ENCODE results near the gene OR52L1.

Gene OR52L1

DNA sequence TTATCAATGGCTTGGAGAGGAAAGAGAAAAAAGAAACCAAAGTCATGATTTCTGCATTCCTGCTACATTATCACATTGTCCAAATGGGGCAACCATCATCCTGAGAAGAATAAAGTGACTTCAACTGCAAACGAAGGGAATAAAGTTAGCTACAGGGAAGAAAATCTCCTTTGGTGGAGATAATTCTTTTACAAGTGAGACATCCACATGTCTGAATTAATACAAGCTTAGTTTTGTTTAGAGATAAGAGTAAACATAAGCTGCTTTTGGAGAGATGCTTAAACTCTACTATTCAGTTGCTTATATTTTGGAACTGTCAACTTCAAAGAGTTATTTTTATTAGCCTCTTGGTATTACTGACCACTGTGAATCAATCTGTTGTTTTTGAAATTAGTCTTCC lies at the start of gene OR52L1:
OR52L1 (minus strand) TSS at position 101 of the 400 bp plus-strand sequence; CDS start at position 46, 55 bp downstream.
- Mint-ChIP-seq H3K9me3 (no peaks in the 10 kb centered on the region), H3K27ac (no peak within 1 kb of the TSS), H3K4me3 (no peak within 1 kb of the TSS), H3K27me3 (peaks cover 52% of the 10 kb centered on the region), H3K4me1 (ENCODE audit: low read depth) (no peaks in the 10 kb centered on the region), H3K36me3 (ENCODE audit: low read depth) (no peaks in the 10 kb centered on the region)
- DNase-seq, result no peak

DNA sequence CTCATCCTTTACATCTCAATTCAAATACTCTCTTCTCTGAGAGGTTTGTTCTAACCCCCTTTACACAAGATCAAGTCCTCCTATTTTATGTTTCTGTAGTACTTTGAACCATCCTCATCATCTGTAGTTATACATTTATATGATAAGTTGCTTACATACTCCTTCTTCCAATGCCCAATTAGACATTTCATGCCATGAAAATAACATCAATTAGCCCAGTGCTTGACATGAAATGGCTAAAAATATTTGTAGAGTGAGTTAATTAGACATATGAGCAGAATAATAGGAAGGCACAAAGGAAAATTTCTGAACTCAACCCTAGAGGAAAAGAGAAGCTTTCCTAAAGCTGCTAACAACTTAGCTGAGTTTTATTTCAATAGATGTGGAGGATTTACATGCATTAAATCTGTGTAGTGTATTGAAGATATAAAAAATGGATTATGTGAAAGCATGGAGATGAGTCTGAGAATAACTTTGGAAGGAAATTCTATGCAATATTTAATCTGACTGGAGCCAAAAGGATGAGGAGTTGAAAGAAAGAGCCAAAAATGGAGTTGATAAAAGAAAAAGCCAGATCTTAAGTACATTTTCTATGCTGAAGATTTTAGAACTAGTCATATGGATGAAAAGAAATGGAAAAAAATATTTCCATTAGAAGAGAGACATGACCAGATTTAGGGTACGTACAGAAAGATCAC lies 44.1 kb upstream of the OR52L1 start, which contains the start of gene OR56A1:
OR56A1 (minus strand) TSS at position 51 of the 698 bp plus-strand sequence. CDS start 3,066 bp downstream, outside the sequence.
- no peak within 1 kb of the TSS for H3K27ac Mint-ChIP-seq
- H3K9me3 Mint-ChIP-seq, result no peaks in the 10 kb centered on the region
- H3K4me3 Mint-ChIP-seq, result no peak within 1 kb of the TSS
- H3K36me3 Mint-ChIP-seq (ENCODE audit: low read depth), result no peaks in the 10 kb centered on the region
- no peaks in the 10 kb centered on the region for H3K4me1 Mint-ChIP-seq (ENCODE audit: low read depth)
- peaks cover 15% of the 10 kb centered on the region for H3K27me3 Mint-ChIP-seq
- no peak for DNase-seq

- Mint-ChIP-seq H3K27me3 (peaks cover 19% of the 10 kb centered on the region), H3K36me3 (ENCODE audit: low read depth) (no peaks in the 10 kb centered on the region)
These were observed 40.7 kb upstream of the OR52L1 start for GRCh38 chr11:6027501-6027900.

GRCh38 chr11:6025056-6025455 lies 38.3 kb upstream of the OR52L1 start:
- Mint-ChIP-seq H3K27me3 (peaks cover 26% of the 10 kb centered on the region), H3K27ac (no peak overlapping the region), H3K4me3 (no peak overlapping the region), H3K9me3 (no peaks in the 10 kb centered on the region), H3K4me1 (ENCODE audit: low read depth) (no peaks in the 10 kb centered on the region), H3K36me3 (ENCODE audit: low read depth) (no peaks in the 10 kb centered on the region)
- DNase-seq, result no peak

More at GRCh38 chr11:6027501-6027900, 40.7 kb upstream of the OR52L1 start:
- H3K4me1 Mint-ChIP-seq (ENCODE audit: low read depth), result no peaks in the 10 kb centered on the region
- no peak overlapping the region for H3K4me3 Mint-ChIP-seq
- DNase-seq, result no peak
- H3K27ac Mint-ChIP-seq, result no peak overlapping the region
- H3K9me3 Mint-ChIP-seq, result no peaks in the 10 kb centered on the region

- Mint-ChIP-seq H3K9me3 (no peaks in the 10 kb centered on the region), H3K27ac (no peak overlapping the region), H3K36me3 (ENCODE audit: low read depth) (no peaks in the 10 kb centered on the region), H3K27me3 (peaks cover 34% of the 10 kb centered on the region), H3K4me3 (no peak overlapping the region), H3K4me1 (ENCODE audit: low read depth) (no peaks in the 10 kb centered on the region)
- DNase-seq, result no peak
These were observed 36.2 kb upstream of the OR52L1 start for GRCh38 chr11:6022956-6023355.

DNA sequence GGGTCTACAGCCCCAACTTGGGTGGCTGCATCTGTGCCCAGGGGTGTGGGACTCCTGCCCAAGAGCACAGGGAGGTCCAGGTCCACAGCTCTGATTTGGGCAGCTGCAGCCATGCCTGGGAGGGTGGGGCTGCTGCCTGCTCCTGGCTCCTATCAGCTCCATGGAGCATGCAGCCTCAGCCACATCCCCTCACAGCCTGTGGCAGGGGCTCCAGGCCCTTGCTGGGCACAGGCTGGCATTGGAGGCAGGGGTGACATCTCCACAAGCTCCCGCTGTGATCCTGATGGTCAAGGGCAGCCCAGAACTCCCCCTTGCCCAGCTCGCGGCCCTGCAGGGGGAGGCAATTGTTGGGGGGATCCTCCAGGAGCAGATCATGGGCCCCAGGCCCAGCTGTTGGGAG lies 26.3 kb upstream of the OR52L1 start:
- Mint-ChIP-seq H3K9me3 (peaks cover 9% of the 10 kb centered on the region), H3K27ac (no peak overlapping the region), H3K27me3 (peaks cover 35% of the 10 kb centered on the region), H3K4me3 (no peak overlapping the region), H3K4me1 (ENCODE audit: low read depth) (no peaks in the 10 kb centered on the region), H3K36me3 (ENCODE audit: low read depth) (no peaks in the 10 kb centered on the region)
- no peak for DNase-seq

GRCh38 chr11:6012035-6012668 lies 25.4 kb upstream of the OR52L1 start:
- H3K36me3 Mint-ChIP-seq (ENCODE audit: low read depth), result no peaks in the 10 kb centered on the region
- peaks cover 8% of the 10 kb centered on the region for H3K9me3 Mint-ChIP-seq
- H3K4me3 Mint-ChIP-seq, result no peak overlapping the region
- H3K27me3 Mint-ChIP-seq, result peaks cover 35% of the 10 kb centered on the region
- DNase-seq, result no peak
- no peaks in the 10 kb centered on the region for H3K4me1 Mint-ChIP-seq (ENCODE audit: low read depth)
- no peak overlapping the region for H3K27ac Mint-ChIP-seq

- Mint-ChIP-seq H3K4me1 (ENCODE audit: low read depth) (no peaks in the 10 kb centered on the region), H3K27me3 (peaks cover 19% of the 10 kb centered on the region), H3K4me3 (no peak within 1 kb of the TSS), H3K9me3 (no peaks in the 10 kb centered on the region), H3K36me3 (ENCODE audit: low read depth) (no peaks in the 10 kb centered on the region), H3K27ac (no peak within 1 kb of the TSS)
- DNase-seq, result no peak
These were observed 20.1 kb upstream of the OR52L1 start, which contains the start of gene OR56A4 for GRCh38 chr11:6006846-6007245. Gene OR56A4 (minus strand): TSS chr11:6006946. CDS start chr11:6002992, 3,954 bp downstream.

DNA sequence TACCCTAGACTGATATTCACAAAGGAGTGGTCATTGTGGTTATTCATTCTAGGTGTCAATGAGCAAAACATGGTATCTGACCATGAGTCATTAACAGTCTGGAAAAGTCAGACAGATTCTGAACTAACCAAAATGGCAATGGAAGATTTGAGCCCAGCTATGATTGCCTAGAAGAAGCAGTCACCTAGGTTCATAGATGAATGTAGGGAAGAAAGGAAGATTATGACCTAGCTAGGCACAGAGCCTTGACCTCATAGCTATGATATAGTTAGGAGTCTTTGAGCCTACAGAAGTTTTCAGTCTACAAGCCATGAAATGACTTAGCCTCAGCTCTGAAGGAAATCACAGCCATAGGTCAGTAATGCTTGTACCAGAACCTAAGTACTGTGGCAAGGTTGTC lies 19.6 kb upstream of the OR52L1 start:
- no peaks in the 10 kb centered on the region for H3K36me3 Mint-ChIP-seq (ENCODE audit: low read depth)
- no peak for DNase-seq
- peaks cover 14% of the 10 kb centered on the region for H3K27me3 Mint-ChIP-seq
- H3K4me3 Mint-ChIP-seq, result no peak overlapping the region
- H3K4me1 Mint-ChIP-seq (ENCODE audit: low read depth), result no peaks in the 10 kb centered on the region
- H3K27ac Mint-ChIP-seq, result no peak overlapping the region
- H3K9me3 Mint-ChIP-seq, result no peaks in the 10 kb centered on the region

DNA sequence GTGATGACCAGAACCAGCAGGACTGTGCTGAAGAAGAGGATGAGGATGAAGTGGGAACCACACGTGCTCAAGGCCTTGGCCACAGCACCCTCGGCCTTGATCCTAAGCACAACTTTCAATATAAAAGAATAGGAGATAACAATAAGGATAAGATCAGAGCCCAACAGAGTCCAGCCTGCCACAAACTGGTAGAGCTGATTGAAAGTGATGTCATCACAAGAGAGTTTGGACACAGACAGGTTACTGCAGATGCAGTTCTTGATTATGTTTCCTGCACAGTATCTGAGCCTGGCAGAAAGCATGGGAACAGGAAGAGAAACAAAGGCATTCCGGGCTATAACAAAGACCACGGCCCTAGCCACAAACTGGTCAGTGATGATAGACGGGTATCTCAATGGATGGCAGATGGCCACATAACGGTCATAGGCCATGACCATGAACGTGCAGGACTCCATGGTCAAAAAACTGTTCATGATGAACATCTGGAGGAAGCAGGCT lies 15.5 kb upstream of the OR52L1 start:
- Mint-ChIP-seq H3K9me3 (peaks cover 2% of the 10 kb centered on the region), H3K4me3 (no peak overlapping the region), H3K36me3 (ENCODE audit: low read depth) (no peaks in the 10 kb centered on the region), H3K4me1 (ENCODE audit: low read depth) (no peaks in the 10 kb centered on the region), H3K27ac (no peak overlapping the region), H3K27me3 (peaks cover 10% of the 10 kb centered on the region)
- DNase-seq, result no peak

DNA sequence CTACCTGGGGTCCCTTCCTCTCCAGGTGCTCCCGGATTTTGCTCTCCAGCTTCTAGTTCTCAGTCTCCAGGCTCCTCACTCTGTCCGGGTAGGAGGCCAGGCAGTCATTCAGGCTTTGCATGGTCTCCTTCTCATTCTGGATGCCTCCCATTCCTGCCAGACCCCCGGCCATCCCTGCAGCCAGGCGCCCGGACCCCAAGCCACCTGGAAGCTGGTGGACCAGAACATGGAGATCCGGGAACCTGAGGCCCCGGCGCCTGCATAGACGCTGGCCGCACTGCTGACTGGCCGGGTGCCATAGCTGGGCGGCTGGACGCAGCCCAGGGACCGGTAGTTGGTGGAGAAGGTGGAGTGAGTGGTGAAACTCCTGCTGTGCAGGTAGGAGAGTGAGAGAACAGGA lies 8.0 kb upstream of the OR52L1 start:
- H3K27me3 Mint-ChIP-seq, result peaks cover 19% of the 10 kb centered on the region
- H3K27ac Mint-ChIP-seq, result no peak overlapping the region
- no peak for DNase-seq
- no peaks in the 10 kb centered on the region for H3K4me1 Mint-ChIP-seq (ENCODE audit: low read depth)
- H3K9me3 Mint-ChIP-seq, result peaks cover 2% of the 10 kb centered on the region
- no peaks in the 10 kb centered on the region for H3K36me3 Mint-ChIP-seq (ENCODE audit: low read depth)
- no peak overlapping the region for H3K4me3 Mint-ChIP-seq

- no peaks in the 10 kb centered on the region for H3K36me3 Mint-ChIP-seq (ENCODE audit: low read depth)
- H3K27ac Mint-ChIP-seq, result no peak overlapping the region
- H3K4me1 Mint-ChIP-seq (ENCODE audit: low read depth), result no peaks in the 10 kb centered on the region
- DNase-seq, result no peak
- H3K27me3 Mint-ChIP-seq, result peaks cover 18% of the 10 kb centered on the region
- H3K4me3 Mint-ChIP-seq, result no peak overlapping the region
- H3K9me3 Mint-ChIP-seq, result no peaks in the 10 kb centered on the region
These were observed 5.9 kb upstream of the OR52L1 start for GRCh38 chr11:5992604-5993251.

DNA sequence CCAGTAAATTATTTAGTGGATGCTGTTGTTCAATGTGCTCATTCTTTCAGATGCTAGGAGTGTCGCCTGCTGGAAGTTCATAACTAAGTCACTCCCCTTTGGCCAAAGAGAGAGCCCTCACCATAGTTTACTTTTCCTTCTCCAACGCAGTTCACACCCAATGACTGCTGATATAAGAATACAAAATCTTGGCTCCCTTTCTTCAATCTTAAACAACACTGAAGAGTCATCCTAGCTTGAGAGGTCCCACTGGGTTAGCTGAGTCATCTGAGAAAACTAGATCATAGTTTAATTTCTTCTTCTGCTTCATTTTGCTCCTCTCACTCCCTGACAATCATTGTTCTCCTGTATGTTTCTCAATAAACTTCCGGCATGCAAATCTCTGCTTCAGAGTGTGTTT lies 5.4 kb upstream of the OR52L1 start:
- Mint-ChIP-seq H3K4me1 (ENCODE audit: low read depth) (no peaks in the 10 kb centered on the region), H3K4me3 (no peak overlapping the region), H3K9me3 (no peaks in the 10 kb centered on the region), H3K36me3 (ENCODE audit: low read depth) (no peaks in the 10 kb centered on the region), H3K27ac (no peak overlapping the region), H3K27me3 (peaks cover 23% of the 10 kb centered on the region)
- no peak for DNase-seq

DNA sequence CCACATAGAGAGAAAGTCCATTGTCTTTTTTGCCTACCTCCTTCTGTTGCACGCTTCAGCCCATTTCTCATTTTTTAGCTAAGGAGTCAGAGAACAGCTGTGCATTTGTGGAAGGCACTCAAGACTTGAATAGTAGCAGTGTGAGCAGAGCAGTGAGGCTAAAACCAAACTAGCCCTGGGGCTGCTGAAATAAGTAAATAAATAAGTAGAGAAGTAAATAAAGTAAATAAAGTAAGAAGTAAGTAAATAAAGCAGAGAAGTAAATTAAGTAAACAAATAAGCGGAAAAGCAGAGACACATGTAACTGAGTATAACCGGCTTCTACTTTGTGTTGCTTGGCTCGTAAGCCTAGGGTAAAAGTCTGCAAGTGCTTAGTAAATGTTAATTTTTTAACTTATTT lies 2.4 kb upstream of the OR52L1 start:
- H3K4me3 Mint-ChIP-seq, result no peak overlapping the region
- H3K9me3 Mint-ChIP-seq, result no peaks in the 10 kb centered on the region
- no peaks in the 10 kb centered on the region for H3K4me1 Mint-ChIP-seq (ENCODE audit: low read depth)
- no peak overlapping the region for H3K27ac Mint-ChIP-seq
- H3K36me3 Mint-ChIP-seq (ENCODE audit: low read depth), result no peaks in the 10 kb centered on the region
- H3K27me3 Mint-ChIP-seq, result peaks cover 35% of the 10 kb centered on the region
- no peak for DNase-seq

- Mint-ChIP-seq H3K9me3 (peaks cover 3% of the 10 kb centered on the region), H3K4me3 (no peak overlapping the region), H3K27ac (no peak overlapping the region), H3K27me3 (peaks cover 44% of the 10 kb centered on the region), H3K36me3 (ENCODE audit: low read depth) (no peaks in the 10 kb centered on the region), H3K4me1 (ENCODE audit: low read depth) (no peaks in the 10 kb centered on the region)
- no peak for DNase-seq
These were observed 3.3 kb downstream of the OR52L1 start for GRCh38 chr11:5983443-5983842.
